Measurements from ENCODE around the gene TBC1D22A. TPM values are rescaled to one million over a fixed set of nuclear protein-coding genes. Genes with fewer than 3 reads are reported as not detected.
A peak's percentile ranks its signal among the peaks of the same experiment; 100 is the strongest.
"Not testable (repeated sequence)": the region's sequence is repeated elsewhere in the genome, so short reads cannot be mapped to it uniquely, and the experiment has no call there.

TBC1D22A gene
- total RNA-seq, 1 donor from 2014 or later = 34.1 TPM

GRCh38 chr22:46976143-46976542 lies 213.7 kb downstream of the TBC1D22A start:
- Histone ChIP-seq H3K4me3 (no peak overlapping the region), H3K27me3 (ENCODE audit: low read depth) (no peaks in the 10 kb centered on the region), H3K27ac (no peak overlapping the region), H3K4me1 (peaks cover 11% of the 10 kb centered on the region), H3K9me3 (no peaks in the 10 kb centered on the region), H3K36me3 (peaks cover 55% of the 10 kb centered on the region)
- TF ChIP-seq CTCF (IDR thresholded peaks at IDR 0.05) = no peak
- intact Hi-C loops (cut with DNase I) = no loop called here
- DNase-seq (no peak), ATAC-seq (no peak)

GRCh38 chr22:46976598-46976997 lies 214.1 kb downstream of the TBC1D22A start:
- peaks cover 9% of the 10 kb centered on the region for H3K4me1 ChIP-seq
- H3K4me3 ChIP-seq = no peak overlapping the region
- ATAC-seq (peak in 1 of 2 donors; percentile 28), DNase-seq (no peak)
- H3K27me3 ChIP-seq (ENCODE audit: low read depth) = no peaks in the 10 kb centered on the region
- TF ChIP-seq CTCF (IDR thresholded peaks at IDR 0.05) = no peak
- no peak overlapping the region for H3K27ac ChIP-seq
- peaks cover 55% of the 10 kb centered on the region for H3K36me3 ChIP-seq
- no peaks in the 10 kb centered on the region for H3K9me3 ChIP-seq
- intact Hi-C loops (cut with DNase I) = no loop called here

- Histone ChIP-seq H3K36me3 (peaks cover 55% of the 10 kb centered on the region), H3K4me3 (no peak overlapping the region), H3K27ac (no peak overlapping the region), H3K9me3 (no peaks in the 10 kb centered on the region), H3K27me3 (ENCODE audit: low read depth) (no peaks in the 10 kb centered on the region), H3K4me1 (no peaks in the 10 kb centered on the region)
- ATAC-seq = no peak
- DNase-seq = no peak
- no peak for TF ChIP-seq CTCF (IDR thresholded peaks at IDR 0.05)
- intact Hi-C loops (cut with DNase I) = no loop called here
These were observed 215.3 kb downstream of the TBC1D22A start for GRCh38 chr22:46977656-46978343.

- intact Hi-C loops (cut with DNase I); H3K4me3 ChIP-seq; ATAC-seq; H3K9me3 ChIP-seq; H3K4me1 ChIP-seq; H3K27me3 ChIP-seq (ENCODE audit: low read depth); DNase-seq; H3K27ac ChIP-seq: not testable (repeated sequence)
- peaks cover 54% of the 10 kb centered on the region for H3K36me3 ChIP-seq
These were observed 216.2 kb downstream of the TBC1D22A start for GRCh38 chr22:46978668-46979067.

GRCh38 chr22:46979506-46979905 lies 217.1 kb downstream of the TBC1D22A start:
- no peak for DNase-seq
- H3K4me1 ChIP-seq = no peaks in the 10 kb centered on the region
- no peak overlapping the region for H3K4me3 ChIP-seq
- intact Hi-C loops (cut with DNase I) = no loop called here
- ATAC-seq = no peak
- no peak overlapping the region for H3K27ac ChIP-seq
- TF ChIP-seq CTCF (IDR thresholded peaks at IDR 0.05) = no peak
- H3K9me3 ChIP-seq = no peaks in the 10 kb centered on the region
- H3K36me3 ChIP-seq = peaks cover 46% of the 10 kb centered on the region
- H3K27me3 ChIP-seq (ENCODE audit: low read depth) = no peaks in the 10 kb centered on the region

GRCh38 chr22:46980392-46980791 lies 217.9 kb downstream of the TBC1D22A start:
- Histone ChIP-seq H3K36me3 (peaks cover 38% of the 10 kb centered on the region), H3K27ac (no peak overlapping the region), H3K27me3 (ENCODE audit: low read depth) (no peaks in the 10 kb centered on the region), H3K4me1 (no peaks in the 10 kb centered on the region), H3K9me3 (no peaks in the 10 kb centered on the region), H3K4me3 (no peak overlapping the region)
- ATAC-seq (no peak), DNase-seq (no peak)
- TF ChIP-seq CTCF (IDR thresholded peaks at IDR 0.05) = no peak
- intact Hi-C loops (cut with DNase I) = no loop called here

Measured in lower lobe of right lung (tissue), 2 donors.